GM19372 (cell line): ENCODE measurements around the gene PIK3R3.
"Not testable (repeated sequence)": the region's sequence is repeated elsewhere in the genome, so short reads cannot be mapped to it uniquely, and the experiment has no call there.

Experiments
- ATAC-seq: cut with Tn5 transposase; IDR thresholded peaks from one replicate; pipeline ENCODE4 v1.9.1; 2021; ENCODE audit warnings: mild to moderate bottlenecking, low read depth, moderate library complexity; ENCODE audit not compliant: unreplicated experiment

PIK3R3 gene

GRCh38 chr1:46114925-46115603, 17.4 kb downstream of the PIK3R3 start:
- ATAC-seq, result no peak

- ATAC-seq, result no peak
These were observed 18.5 kb downstream of the PIK3R3 start for GRCh38 chr1:46113948-46114347.

- ATAC-seq, result no peak
These were observed 20.3 kb downstream of the PIK3R3 start for GRCh38 chr1:46112108-46112507.

GRCh38 chr1:46110521-46110920, 21.9 kb downstream of the PIK3R3 start:
- no peak for ATAC-seq

- ATAC-seq, result no peak
These were observed 29.5 kb downstream of the PIK3R3 start for GRCh38 chr1:46102769-46103476.

- ATAC-seq, result no peak
These were observed 33.2 kb downstream of the PIK3R3 start for GRCh38 chr1:46099215-46099614.

GRCh38 chr1:46098027-46098712, 34.3 kb downstream of the PIK3R3 start:
- ATAC-seq, result no peak

GRCh38 chr1:46097149-46097472, 35.3 kb downstream of the PIK3R3 start:
- no peak for ATAC-seq

GRCh38 chr1:46096269-46097148, 35.9 kb downstream of the PIK3R3 start:
- ATAC-seq, result no peak

GRCh38 chr1:46095110-46095509, 37.3 kb downstream of the PIK3R3 start:
- ATAC-seq, result not testable (repeated sequence)

- ATAC-seq, result no peak
These were observed 37.9 kb downstream of the PIK3R3 start for GRCh38 chr1:46094471-46095005.

GRCh38 chr1:46093832-46094231, 38.6 kb downstream of the PIK3R3 start:
- ATAC-seq, result not testable (repeated sequence)

- no peak for ATAC-seq
These were observed 44.5 kb downstream of the PIK3R3 start for GRCh38 chr1:46087891-46088290.

- ATAC-seq, result no peak
These were observed 45.9 kb downstream of the PIK3R3 start for GRCh38 chr1:46086576-46086975.

- no peak for ATAC-seq
These were observed 47.6 kb downstream of the PIK3R3 start for GRCh38 chr1:46084553-46085451.

- ATAC-seq, result no peak
These were observed 48.9 kb downstream of the PIK3R3 start for GRCh38 chr1:46083579-46083978.

GRCh38 chr1:46081619-46082018, 50.8 kb downstream of the PIK3R3 start:
- ATAC-seq, result no peak

- ATAC-seq, result no peak
These were observed 51.2 kb downstream of the PIK3R3 start for GRCh38 chr1:46081206-46081605.

GRCh38 chr1:46080257-46080656, 52.2 kb downstream of the PIK3R3 start:
- no peak for ATAC-seq
